Measurements from ENCODE around the gene METTL27. TPM values are rescaled to one million over a fixed set of nuclear protein-coding genes. Genes with fewer than 3 reads are reported as not detected.

Gene METTL27
- total RNA-seq, 4 donors from 2014 or later = 0.36 to 1.5 (median 0.53) TPM

- ATAC-seq = no peak
- H3K4me3 ChIP-seq = no peak overlapping the region
- in situ Hi-C loops (cut with MboI; ENCODE audit: low sequenced_read_pairs in 4 of 4) = loop anchor here in 1 of 4 donors (10.0 kb wide), 1 partner anchor 148 kb away; the partner anchor contains the start of gene ELN
- no peak for DNase-seq
- no peaks in the 10 kb centered on the region for H3K36me3 ChIP-seq
- TF ChIP-seq POLR2A (IDR thresholded peaks at IDR 0.05) (no peak), CTCF (IDR thresholded peaks at IDR 0.05 in 4 of 5, conservative IDR thresholded peaks at IDR 0.05 in 1 of 5) (no peak)
- no peak overlapping the region for H3K27ac ChIP-seq
- H3K27me3 ChIP-seq = peaks cover 0 to 14% (median 0%) of the 10 kb centered on the region in 3 donors
- peaks cover 14 to 21% of the 10 kb centered on the region in 2 donors for H3K4me1 ChIP-seq
- intact Hi-C loops (cut with DNase I; ENCODE audit: low total_unique reads) = no loop called here
- H3K9me3 ChIP-seq = no peaks in the 10 kb centered on the region
Measured at GRCh38 chr7:73876361-73876760, 34.0 kb upstream of the METTL27 start.

GRCh38 chr7:73872056-73872908 lies 30.0 kb upstream of the METTL27 start:
- Histone ChIP-seq H3K27ac (no peak overlapping the region), H3K4me3 (no peak overlapping the region), H3K27me3 (no peaks in the 10 kb centered on the region), H3K4me1 (peaks cover 0 to 6% of the 10 kb centered on the region in 2 donors), H3K36me3 (no peaks in the 10 kb centered on the region), H3K9me3 (no peaks in the 10 kb centered on the region)
- DNase-seq = no peak
- TF ChIP-seq POLR2A (IDR thresholded peaks at IDR 0.05) (no peak), CTCF (IDR thresholded peaks at IDR 0.05 in 4 of 5, conservative IDR thresholded peaks at IDR 0.05 in 1 of 5) (no peak)
- intact Hi-C loops (cut with DNase I; ENCODE audit: low total_unique reads) = no loop called here
- in situ Hi-C loops (cut with MboI; ENCODE audit: low sequenced_read_pairs in 4 of 4) = loop anchor here in 2 of 4 donors (10.0 to 25.0 kb wide), 2 partner anchors 153 to 260 kb away; partner anchors contain the start of genes ELN (in 1 of the 2) and MLXIPL (in 1 of the 2)
- no peak for ATAC-seq

- Histone ChIP-seq H3K9me3 (no peaks in the 10 kb centered on the region), H3K36me3 (no peaks in the 10 kb centered on the region), H3K27me3 (no peaks in the 10 kb centered on the region), H3K4me1 (peaks cover 0 to 6% of the 10 kb centered on the region in 2 donors), H3K4me3 (no peak overlapping the region), H3K27ac (no peak overlapping the region)
- DNase-seq (no peak), ATAC-seq (no peak)
- intact Hi-C loops (cut with DNase I; ENCODE audit: low total_unique reads) (no loop called here), in situ Hi-C loops (cut with MboI; ENCODE audit: low sequenced_read_pairs in 4 of 4) (loop anchor here in 2 of 4 donors (10.0 to 25.0 kb wide), 2 partner anchors 153 to 259 kb away; partner anchors contain the start of genes ELN (in 1 of the 2) and MLXIPL (in 1 of the 2))
- TF ChIP-seq CTCF (IDR thresholded peaks at IDR 0.05 in 4 of 5, conservative IDR thresholded peaks at IDR 0.05 in 1 of 5) (no peak), POLR2A (IDR thresholded peaks at IDR 0.05) (no peak)
Measured at GRCh38 chr7:73871163-73872011, 29.1 kb upstream of the METTL27 start.

- Histone ChIP-seq H3K9me3 (no peaks in the 10 kb centered on the region), H3K36me3 (no peaks in the 10 kb centered on the region), H3K4me1 (peaks cover 0 to 6% of the 10 kb centered on the region in 2 donors), H3K27ac (no peak overlapping the region), H3K4me3 (no peak overlapping the region), H3K27me3 (no peaks in the 10 kb centered on the region)
- DNase-seq (no peak), ATAC-seq (no peak)
- no peak for TF ChIP-seq POLR2A (IDR thresholded peaks at IDR 0.05)
- no peak for TF ChIP-seq CTCF (IDR thresholded peaks at IDR 0.05 in 4 of 5, conservative IDR thresholded peaks at IDR 0.05 in 1 of 5)
- intact Hi-C loops (cut with DNase I; ENCODE audit: low total_unique reads) = no loop called here
- in situ Hi-C loops (cut with MboI; ENCODE audit: low sequenced_read_pairs in 4 of 4) = loop anchor here in 2 of 4 donors (10.0 to 25.0 kb wide), 2 partner anchors 155 to 258 kb away; partner anchors contain the start of genes ELN (in 1 of the 2) and MLXIPL (in 1 of the 2)
Measured at GRCh38 chr7:73870041-73870492, 27.8 kb upstream of the METTL27 start.
